Measurements from ENCODE around the gene KLK7.

- TF ChIP-seq, protein P1, sequence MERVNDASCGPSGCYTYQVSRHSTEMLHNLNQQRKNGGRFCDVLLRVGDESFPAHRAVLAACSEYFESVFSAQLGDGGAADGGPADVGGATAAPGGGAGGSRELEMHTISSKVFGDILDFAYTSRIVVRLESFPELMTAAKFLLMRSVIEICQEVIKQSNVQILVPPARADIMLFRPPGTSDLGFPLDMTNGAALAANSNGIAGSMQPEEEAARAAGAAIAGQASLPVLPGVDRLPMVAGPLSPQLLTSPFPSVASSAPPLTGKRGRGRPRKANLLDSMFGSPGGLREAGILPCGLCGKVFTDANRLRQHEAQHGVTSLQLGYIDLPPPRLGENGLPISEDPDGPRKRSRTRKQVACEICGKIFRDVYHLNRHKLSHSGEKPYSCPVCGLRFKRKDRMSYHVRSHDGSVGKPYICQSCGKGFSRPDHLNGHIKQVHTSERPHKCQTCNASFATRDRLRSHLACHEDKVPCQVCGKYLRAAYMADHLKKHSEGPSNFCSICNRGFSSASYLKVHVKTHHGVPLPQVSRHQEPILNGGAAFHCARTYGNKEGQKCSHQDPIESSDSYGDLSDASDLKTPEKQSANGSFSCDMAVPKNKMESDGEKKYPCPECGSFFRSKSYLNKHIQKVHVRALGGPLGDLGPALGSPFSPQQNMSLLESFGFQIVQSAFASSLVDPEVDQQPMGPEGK (CRISPR knock-in tag; IDR thresholded peaks at IDR 0.05; ENCODE audit: borderline replicate concordance): no peak
- no peak for TF ChIP-seq ZNF70 (CRISPR knock-in tag; IDR thresholded peaks at IDR 0.05)
- TF ChIP-seq, protein P2, sequence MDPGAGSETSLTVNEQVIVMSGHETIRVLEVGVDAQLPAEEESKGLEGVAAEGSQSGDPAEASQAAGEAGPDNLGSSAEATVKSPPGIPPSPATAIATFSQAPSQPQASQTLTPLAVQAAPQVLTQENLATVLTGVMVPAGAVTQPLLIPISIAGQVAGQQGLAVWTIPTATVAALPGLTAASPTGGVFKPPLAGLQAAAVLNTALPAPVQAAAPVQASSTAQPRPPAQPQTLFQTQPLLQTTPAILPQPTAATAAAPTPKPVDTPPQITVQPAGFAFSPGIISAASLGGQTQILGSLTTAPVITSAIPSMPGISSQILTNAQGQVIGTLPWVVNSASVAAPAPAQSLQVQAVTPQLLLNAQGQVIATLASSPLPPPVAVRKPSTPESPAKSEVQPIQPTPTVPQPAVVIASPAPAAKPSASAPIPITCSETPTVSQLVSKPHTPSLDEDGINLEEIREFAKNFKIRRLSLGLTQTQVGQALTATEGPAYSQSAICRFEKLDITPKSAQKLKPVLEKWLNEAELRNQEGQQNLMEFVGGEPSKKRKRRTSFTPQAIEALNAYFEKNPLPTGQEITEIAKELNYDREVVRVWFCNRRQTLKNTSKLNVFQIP (CRISPR knock-in tag; IDR thresholded peaks at IDR 0.05; ENCODE audit: borderline replicate concordance, low read depth): no peak
Measured at GRCh38 chr19:51006406-51006805, 22.7 kb upstream of the KLK7 start.
